NCI-H2196 treated with DMSO at 0.1 percent for 48 hours (cell line): ENCODE measurements around the gene CAPN10.
A peak's percentile ranks its signal among the peaks of the same experiment; 100 is the strongest.
"Not testable (repeated sequence)": the region's sequence is repeated elsewhere in the genome, so short reads cannot be mapped to it uniquely, and the experiment has no call there.

ENCODE experiments used
- DNase-seq: peaks from one replicate; lab custom pipeline; 2025; ENCODE audit not compliant: unreplicated experiment; lab: John Stamatoyannopoulos, UW

Gene CAPN10

DNA sequence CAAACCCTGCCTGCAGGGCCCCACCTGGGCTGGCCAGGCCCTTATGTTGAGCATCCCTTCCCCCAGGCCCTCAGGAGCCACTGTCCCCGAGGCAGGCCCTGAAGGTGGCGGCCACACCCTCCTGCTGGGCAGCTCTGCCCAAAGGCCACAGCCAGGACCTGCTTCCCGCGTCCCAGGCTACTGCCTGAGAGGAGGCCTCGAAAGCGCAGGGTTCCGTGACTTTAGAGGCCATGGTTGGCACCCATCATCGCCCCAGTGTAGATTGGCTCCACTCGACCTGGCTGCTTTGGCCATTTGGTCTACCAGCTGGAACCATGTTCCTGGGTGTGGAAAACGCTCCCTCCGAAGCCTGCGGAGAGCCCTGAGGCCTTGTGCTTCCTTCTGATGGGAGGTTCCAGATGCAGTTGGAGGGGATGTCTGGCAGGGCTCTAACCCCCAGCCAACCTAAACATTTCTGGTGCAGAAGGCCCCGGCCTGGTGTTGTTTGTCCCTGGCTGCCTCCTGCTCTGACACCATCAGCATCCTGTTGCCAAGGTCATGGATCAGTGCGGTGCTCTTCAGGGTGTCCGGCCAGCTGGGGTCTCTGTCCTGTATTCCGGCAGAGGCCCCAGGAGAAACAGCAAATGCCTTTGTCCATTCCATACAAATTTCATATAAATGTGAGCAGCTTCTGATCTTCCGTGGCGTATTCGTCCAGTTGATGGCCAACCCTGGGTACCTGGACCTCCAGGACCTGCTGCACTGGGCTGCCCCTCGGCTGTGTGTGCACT lies 14.7 kb downstream of the CAPN10 start:
- no peak for DNase-seq

DNA sequence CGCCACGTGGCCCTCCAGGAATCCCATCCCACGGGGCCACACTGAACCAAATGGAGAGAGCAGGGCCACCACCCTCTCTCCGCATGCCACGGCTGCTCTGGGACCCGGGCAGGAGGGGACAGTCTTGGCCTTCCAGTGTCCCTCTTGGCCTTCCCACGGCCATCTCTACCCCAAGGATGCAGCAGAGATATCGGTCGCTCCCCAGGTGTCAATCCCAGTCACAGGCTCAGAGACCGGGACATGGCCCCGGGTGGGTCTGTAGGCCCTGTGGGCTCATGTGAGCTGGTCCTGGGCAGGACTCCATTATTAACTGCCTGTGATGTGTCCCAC lies 15.3 kb downstream of the CAPN10 start:
- no peak for DNase-seq

DNA sequence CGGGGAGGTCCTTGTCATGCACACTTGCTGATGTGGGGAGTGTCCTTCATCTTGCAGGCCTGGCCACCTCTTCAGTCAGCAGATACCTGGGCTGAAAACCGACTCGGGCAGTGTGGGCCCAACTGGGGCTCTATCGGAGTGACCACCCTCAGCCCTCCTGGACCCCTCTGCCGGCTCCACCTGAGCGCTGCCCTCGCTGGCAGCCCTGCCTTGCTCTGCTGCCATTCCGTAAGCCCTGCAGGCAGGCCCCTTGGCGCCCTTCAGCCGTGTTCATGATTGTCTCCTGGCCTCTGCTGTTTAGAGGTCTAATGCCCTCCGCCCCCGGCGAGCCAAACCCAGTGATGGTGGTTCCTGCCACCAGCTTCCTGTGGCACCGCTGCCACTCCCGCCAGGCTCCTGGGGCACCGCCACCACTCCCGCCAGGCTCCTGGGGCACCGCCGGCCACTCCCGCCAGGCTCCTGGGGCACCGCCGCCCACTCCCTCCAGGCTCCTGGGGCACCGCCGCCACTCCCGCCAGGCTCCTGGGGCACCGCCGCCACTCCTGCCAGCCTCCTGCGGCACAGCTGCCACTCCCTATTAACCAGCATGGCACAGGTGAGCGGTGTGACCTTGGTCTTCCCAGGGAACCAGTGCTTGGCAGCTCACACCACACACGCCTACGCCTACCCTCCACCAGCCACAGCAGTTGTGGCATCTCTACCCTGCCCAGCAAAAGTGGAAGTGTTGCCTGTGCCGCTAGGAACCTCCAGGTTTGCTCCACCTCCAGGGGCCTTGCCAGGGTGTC lies 15.9 kb downstream of the CAPN10 start:
- no peak for DNase-seq

DNA sequence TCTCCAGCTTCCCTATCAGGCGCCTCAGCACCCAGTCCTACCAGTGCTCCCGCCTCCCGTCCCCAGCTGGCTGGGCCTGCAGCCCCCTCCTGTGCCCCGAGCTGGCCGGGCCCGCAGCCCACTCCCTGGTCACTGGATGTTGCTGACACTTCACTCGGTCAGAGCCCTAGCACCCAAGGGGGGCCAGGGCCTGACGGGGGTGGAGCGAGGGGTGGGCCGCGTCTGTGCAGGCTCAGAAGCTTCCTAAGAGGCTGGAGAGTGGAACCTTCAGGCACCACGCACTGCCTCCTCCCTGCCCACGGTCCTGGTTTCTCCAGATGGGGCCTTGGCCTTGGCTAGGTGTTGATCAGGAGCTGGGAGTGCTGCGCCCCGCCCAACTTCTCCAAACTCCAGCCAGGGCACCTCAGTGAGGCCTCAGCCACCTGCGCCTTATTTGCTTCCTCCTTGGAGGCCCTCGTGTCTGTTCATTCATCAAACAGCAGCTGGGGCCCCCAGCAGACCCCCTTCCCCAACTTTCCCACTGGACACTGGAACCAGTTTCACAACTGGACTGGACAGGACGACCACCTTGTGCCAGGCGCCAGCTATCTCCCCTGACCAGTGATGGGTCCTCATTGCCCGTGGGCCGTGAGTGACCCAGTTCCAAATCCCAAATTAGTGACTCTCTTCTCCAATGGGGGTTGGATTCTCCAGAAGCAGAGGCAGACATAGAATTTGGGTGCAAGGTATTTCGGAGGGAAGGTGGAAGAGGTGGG lies 16.7 kb downstream of the CAPN10 start:
- DNase-seq, result no peak

DNA sequence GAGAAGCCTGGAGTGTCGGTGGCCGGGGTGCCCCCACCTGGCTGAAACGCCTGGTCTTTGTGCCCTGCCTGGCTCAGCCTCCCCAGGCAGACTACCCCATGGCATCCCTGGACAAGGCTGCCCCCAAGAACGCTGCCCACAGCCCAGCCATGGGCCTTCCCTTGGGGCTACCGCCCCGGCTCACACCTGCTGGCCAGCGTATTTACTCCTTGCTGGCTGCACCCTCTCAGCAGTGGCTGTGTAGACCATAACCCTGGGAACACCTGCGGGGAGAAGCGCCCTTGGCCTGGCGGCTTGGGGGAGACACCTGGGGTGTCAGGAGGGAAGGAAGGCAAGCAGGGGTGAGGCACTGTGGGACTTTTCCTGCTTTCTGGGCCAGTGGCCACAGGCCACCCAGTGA lies 17.3 kb downstream of the CAPN10 start:
- DNase-seq, result no peak

DNA sequence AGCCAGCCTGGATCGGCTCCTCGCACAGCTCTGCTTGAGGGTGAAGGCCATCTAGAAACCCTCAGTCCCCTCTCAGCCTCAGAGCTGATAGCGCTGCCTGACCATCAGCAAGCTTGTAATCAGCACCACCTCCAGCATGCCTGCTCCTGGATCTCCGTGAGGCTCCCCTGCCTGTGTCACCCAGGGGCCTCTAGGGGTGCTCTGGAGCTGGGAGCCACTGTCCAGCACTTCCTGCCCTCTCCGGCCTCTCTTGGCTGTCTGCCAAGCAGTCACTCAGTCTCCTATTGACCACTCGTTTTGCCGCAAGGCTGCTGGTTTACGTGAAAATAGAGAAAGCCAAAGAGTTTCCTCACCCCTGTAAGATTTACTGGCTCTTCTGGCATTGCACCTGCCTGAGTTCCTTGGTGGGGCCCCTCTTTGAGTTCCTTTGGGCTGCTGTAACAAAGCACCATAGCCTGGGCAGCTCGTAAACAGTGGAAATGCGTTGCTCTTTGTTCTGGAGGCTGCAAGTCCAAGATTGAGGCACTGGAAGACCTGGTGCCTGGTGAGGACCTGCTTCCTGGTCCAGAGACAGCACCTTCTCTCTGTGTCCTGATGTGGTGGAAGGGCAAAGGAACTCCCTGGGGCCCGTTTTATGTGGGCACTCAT lies 17.9 kb downstream of the CAPN10 start:
- peak; percentile 80 for DNase-seq

DNA sequence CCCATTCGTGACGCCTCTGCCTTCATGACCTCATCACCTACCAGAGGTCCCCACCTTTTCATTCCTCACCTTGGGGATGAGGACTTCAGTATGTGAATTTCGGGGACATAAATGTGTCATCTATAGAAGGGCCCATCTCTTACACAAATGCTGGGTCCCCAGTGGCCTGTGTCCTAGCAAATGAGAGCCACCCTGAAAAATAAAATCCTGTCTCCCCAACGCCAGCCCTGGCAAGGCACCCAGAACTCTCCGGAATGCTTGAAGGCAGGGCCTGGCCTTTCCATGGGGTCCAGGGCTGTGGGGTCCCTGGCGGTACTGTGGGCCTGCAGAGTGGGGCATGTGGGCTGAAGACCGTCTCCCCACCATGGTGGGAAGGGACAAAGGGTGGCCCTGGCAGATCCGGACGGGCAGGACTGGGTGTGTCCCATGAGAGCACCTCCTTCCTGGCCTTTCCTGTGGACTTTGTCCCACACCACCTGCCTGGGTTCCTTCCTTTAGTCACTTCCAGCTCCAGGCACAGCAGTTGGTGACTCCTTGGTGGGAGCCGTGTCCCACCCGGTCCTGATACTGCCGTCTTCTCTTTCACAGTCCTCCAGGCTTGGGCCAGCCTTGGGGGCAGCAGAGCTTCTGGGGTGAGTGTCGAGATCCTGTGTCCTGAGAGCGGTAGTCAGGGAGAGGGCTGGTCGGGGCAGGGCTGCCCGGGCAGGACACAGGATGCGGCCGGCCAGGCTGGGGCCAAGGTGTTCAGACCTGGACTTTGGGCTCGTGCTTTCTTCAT lies 18.6 kb downstream of the CAPN10 start:
- DNase-seq, result no peak

DNA sequence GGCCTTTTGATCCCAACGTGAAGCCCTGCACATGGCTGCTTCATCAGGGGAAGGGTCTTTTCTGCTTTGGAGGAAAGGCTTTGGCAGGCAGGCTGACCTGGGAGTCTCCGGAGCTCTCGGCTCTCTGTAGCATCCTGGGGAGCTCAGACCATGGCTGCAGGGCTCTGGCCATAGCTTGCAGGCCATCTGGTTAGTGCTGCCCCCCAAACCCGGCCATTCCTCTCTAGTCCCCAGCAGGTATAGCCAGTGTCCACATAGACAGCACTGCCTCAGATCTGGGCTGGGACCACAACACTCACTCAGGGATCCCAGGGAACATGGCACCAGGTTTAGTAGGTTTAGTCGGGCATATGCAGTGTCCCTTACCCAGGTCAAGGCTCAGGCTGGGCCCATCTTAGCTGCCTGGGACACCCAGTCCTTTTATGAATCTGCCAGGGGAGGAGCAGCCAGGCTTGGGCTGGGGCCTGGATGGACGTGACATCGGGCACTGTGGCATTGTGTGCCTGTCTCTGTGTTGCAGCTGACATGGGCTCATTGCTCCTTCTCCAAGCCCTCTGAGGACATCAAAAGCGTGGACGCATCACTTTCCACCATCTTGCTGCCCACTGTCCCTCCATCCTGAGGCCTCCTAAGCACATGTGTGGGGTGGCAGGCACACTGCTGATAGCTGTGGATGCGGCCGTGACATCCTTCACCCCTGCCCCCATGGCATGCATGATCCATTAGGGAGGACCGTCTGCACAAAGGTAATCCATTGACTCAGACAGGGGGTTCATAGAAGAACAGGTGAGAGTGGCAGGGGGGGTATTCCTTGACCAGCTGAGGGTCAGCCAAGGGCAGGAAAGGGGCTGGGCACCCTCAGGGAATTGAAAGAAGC lies 19.6 kb downstream of the CAPN10 start:
- no peak for DNase-seq

DNA sequence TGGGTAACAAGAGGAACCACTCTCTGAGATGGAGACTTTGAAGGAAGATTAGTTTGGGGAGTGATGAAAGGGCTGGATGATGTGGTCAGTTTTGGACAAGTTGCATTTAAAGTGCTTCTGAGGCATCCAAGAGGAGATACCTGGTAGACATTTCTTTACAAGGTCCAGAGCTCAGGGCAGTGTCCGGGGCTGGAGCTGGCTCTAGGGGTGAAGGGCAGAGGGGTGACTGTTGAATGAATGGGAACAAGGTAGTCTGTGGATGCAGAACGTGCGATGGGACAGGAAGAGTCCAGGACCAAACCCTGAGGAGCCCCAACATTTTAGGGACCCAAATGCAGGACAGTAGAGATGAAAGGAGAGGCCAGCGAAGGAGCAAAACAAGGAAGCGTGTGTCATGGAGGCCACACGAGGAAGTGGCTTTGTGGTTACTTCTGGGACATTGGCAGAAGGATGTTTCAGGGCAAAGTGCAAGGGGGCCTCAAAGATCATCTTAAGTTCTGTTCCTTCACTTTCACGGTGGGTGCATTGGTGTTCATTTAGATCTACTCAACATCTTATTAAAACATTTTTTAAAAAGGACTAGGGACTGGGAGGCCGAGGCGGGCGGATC lies 25.2 kb downstream of the CAPN10 start:
- DNase-seq, result no peak

DNA sequence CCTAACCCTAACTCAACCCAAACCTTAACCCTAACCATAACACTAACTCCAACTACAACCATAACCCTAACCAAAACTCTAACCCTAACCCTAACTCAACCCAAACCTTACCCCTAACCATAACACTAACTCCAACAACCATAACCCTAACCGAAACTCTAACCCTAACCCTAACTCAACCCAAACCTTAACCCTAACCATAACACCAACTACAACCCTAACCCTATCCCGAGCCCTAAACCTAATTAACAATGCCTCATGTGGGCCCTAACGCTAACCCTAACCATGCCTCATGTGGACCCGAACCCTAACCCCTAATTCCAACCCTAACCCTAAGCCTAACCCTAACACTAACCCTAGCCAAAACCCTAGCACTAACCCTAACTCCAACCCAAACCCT lies 27.2 kb downstream of the CAPN10 start:
- DNase-seq, result no peak

DNA sequence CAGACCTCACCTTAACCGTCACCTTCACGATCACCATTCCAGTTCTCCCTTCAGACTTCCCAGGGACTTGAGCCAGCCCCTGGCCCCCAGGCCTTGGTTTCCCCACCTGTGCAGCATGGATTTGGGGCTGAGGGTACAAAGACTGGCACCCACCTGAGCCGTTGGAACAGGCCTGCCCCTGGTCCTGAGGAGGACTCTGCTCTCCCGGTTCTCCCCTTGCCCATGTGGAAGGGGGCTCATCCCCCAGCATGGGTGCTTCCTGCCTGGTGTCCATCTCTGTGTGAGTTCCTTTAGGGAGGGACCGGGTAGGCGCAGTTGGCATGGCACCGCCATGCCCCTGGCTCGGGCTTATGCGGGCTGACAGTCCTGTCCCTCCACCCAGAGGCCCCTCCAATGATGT lies 27.9 kb downstream of the CAPN10 start:
- DNase-seq, result no peak

DNA sequence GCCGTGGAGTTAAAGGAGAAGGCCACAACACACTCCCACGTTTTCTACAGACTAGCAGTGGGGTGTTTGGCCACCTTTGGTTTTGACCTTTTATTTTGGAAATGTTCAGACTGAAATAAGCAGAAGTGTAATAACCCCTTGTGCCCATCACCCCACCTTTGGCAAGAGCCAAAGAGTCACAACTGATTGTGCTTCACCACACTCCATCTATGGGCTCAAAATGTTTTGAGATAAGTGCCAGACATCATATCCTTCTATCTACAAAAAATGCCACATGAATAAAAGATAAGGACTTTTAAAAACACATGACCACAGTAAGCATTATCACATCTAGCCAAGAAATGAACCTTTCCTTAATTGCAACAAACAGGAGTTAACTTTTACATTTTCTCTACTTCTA lies 28.9 kb downstream of the CAPN10 start:
- DNase-seq, result no peak

DNA sequence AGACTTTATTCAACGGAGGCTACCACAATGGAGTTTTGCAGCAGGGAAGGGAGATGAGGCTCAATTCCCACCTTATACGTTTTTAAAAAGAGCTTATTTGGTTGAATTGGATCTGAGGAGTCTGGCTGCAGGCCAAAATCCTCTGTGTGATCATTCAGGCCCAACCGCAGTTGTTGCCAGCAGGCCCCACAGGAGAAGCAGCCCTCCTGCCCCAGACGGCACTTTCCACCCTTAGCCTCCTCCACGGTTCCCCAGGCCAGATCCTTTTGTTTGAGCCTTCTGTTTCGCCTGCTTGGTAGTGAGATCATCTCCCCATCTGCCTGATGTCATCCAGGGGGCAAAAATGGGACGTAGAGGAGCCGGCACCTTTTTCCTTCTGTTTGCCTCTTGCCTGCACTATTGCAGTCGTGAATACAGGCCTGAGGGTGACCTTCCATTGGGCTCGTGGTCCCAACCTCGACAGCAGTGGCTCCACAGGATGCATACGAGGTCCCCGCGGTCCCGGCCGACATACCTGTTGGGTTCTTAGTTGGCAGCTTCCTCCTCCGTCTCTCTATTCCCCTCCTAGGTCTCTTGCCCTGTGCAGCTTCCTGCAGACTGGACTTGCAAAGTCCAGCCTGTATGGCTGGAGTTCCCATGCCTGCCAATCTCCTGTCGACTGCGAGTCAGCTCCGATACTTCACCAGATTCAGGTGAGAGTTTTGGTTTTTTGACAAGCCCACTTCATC lies 29.4 kb downstream of the CAPN10 start:
- DNase-seq, result no peak

DNA sequence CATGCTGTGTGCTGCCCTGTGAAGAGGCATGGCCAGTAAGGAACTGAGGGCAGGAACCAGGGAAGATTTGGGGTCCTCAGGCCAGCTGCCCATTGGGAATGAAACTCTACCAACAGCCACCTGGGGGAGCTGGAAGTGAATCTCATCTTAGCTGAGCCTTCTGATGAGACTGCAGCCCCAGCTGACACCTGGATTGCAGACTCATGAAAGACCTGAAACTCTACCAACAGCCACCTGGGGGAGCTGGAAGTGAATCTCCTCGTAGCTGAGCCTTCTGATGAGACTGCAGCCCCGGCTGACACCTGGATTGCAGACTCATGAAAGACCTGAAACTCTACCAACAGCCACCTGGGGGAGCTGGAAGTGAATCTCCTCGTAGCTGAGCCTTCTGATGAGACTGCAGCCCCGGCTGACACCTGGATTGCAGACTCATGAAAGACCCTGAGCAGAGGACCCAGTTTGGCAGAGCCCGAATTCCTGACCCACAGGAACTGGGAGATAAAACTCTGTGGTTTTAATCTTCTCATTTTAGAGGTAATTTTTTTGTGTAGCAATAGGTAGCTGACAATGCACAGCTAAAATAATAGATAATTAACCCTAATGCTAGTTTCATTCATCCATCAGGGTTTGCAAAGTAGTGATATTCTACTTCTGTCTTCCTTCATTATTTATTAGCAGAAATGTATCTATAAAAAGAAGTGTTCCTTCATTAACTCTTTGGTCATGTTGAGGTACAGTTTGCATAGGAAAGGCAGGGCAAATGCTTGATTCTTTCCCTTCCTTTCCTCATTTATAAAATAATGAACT lies 30.5 kb downstream of the CAPN10 start:
- DNase-seq, result not testable (repeated sequence)

DNA sequence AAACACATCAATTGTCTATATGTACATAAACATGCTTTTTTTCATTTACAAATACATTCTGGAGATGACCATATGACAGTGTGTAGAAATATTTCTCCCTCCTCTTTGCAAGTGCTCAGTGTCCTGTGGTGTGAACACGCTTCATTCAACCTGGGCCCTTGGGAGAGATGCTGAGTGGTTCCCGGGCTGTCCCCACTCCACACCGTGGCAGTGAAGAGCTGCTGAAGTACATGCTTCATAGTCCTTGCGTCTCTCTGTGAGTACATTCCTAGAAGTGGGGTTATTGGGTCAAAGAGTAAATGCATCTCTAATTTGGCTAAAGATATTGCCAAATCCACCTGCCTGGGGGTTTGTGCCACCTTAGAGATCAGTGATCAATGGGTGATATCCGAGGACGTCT lies 32.2 kb downstream of the CAPN10 start:
- DNase-seq, result no peak

DNA sequence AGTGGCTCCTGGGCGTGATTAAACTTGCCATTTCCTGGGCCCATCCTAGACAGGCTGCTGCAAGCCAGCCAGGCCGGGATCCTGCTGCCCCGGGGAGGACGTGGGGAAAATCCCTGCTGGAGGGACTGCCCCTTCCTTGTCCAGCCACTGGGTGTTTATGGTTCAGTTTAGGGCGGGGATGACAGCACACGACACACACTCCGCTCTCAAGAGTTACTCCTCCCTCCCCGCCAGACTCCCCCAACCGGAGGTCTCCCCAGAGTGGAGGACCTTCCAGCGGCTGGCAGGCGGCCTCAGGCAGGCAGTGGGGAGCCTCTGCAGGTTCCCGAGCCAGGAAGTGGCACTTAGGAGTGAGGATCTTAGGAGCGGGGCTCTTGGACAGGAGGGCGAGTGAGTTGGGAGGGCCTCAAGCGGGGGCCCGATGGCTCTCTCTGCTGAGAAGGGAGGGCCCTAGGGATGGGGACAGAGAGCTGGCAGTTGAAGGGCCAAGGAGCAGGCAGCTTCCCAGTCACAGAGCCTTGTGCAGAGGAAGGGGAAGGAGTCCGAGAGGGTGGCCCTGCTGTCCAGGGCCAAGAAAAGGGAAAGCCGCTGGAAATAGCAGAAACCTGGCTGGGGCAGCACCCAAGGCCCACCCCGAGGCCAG lies 33.1 kb downstream of the CAPN10 start:
- no peak for DNase-seq

DNA sequence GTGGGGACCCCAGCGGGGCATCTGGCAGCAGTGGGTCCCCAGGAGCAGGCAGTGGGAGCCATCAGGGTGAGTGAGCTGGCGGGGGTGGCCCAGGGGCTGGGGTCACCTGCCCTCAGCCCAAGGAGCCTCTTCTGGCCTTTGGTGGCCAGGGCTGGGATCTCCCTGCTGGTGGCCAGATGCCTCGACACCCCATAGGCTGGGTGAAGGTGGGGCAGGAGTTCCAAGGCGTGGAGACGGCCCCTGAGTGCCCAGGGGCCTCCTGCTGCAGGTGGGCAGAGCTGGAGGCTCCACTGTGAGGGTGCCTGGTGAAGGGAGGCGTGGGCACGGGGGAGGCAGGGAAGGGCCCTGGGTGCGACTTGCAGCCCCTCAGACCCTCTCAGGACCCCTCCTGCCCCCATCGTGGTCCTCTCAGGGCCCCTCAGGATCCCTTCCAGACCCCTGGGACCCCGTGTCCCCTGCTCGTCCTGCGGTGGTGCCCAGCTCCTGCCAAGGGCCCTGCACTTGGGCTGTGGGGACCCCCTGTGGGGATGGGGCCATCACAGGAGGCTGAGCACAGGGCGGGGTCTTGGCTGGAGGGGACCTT lies 33.7 kb downstream of the CAPN10 start:
- no peak for DNase-seq
